H9 (cell line): ENCODE results near the gene TMEM151A. TPM values are rescaled to one million over a fixed set of nuclear protein-coding genes. Genes with fewer than 3 reads are reported as not detected.

ENCODE experiments used
- DNase-seq: peaks from one replicate; pipeline ENCODE4 v3.0.0-alpha.2; 2017
- H2AFZ ChIP-seq: one replicate; pipeline ENCODE4 v1.6.1; 2013; ENCODE audit warnings: mild to moderate bottlenecking, low read length, control low read depth, moderate library complexity
- H2AK5ac ChIP-seq: 2 replicates; pipeline ENCODE4 v1.6.1; 2013; ENCODE audit warnings: low read length, control low read depth, mixed read lengths; ENCODE audit not compliant: insufficient read length
- H2BK120ac ChIP-seq: one replicate; pipeline ENCODE4 v1.6.1; 2013; ENCODE audit warnings: low read depth, mild to moderate bottlenecking, low read length, control low read depth, inconsistent platforms; ENCODE audit not compliant: poor library complexity, severe bottlenecking
- H2BK12ac ChIP-seq: 2 replicates; pipeline ENCODE4 v1.6.1; 2013; ENCODE audit warnings: low read length, control low read depth, mixed read lengths, low read depth; ENCODE audit not compliant: insufficient read length
- H2BK15ac ChIP-seq: 2 replicates; pipeline ENCODE4 v1.6.1; 2013; ENCODE audit warnings: low read depth, low read length, control low read depth
- H2BK20ac ChIP-seq: one replicate; pipeline ENCODE4 v1.6.1; 2013; ENCODE audit warnings: low read depth, mild to moderate bottlenecking, low read length, control low read depth, inconsistent platforms; ENCODE audit not compliant: poor library complexity, severe bottlenecking
- H2BK5ac ChIP-seq: 2 replicates; pipeline ENCODE4 v1.6.1; 2013; ENCODE audit warnings: low read length, control low read depth, mixed read lengths; ENCODE audit not compliant: insufficient read length
- H3K14ac ChIP-seq: 2 replicates; pipeline ENCODE4 v1.6.1; 2013; ENCODE audit warnings: low read length, control low read depth; ENCODE audit not compliant: insufficient read depth
- H3K18ac ChIP-seq: 2 replicates; pipeline ENCODE4 v1.6.1; 2013; ENCODE audit warnings: low read depth, mild to moderate bottlenecking, mixed read lengths, low read length, control low read depth; ENCODE audit not compliant: insufficient read length
- H3K23ac ChIP-seq: 2 replicates; pipeline ENCODE4 v1.6.1; 2013; ENCODE audit warnings: low read length, control low read depth, mixed read lengths, low read depth; ENCODE audit not compliant: insufficient read length
- H3K23me2 ChIP-seq: 2 replicates; pipeline ENCODE4 v1.6.1; 2013; ENCODE audit warnings: low read depth, mild to moderate bottlenecking, mixed read lengths, low read length, control low read depth; ENCODE audit not compliant: insufficient read length, poor library complexity, severe bottlenecking
- H3K27ac ChIP-seq: 2 replicates; pipeline ENCODE4 v1.5.1; 2013; ENCODE audit warnings: low read length, control low read depth, mixed read lengths, low read depth; ENCODE audit not compliant: insufficient read length
- H3K27me3 ChIP-seq: 2 replicates; pipeline ENCODE4 v1.6.1; 2013; ENCODE audit warnings: low read length, control low read depth, inconsistent platforms; ENCODE audit not compliant: insufficient read depth
- H3K4ac ChIP-seq: 2 replicates; pipeline ENCODE4 v1.6.1; 2013; ENCODE audit warnings: low read depth, mild to moderate bottlenecking, control low read depth, inconsistent platforms, low read length, moderate library complexity
- H3K4me1 ChIP-seq: 2 replicates; pipeline ENCODE4 v1.6.1; 2013; ENCODE audit warnings: low read length, control low read depth, inconsistent platforms; ENCODE audit not compliant: insufficient read depth
- H3K4me2 ChIP-seq: 2 replicates; pipeline ENCODE4 v1.6.1; 2013; ENCODE audit warnings: low read length, control low read depth, mixed read lengths; ENCODE audit not compliant: insufficient read length, insufficient read depth
- H3K56ac ChIP-seq: 2 replicates; pipeline ENCODE4 v1.6.1; 2013; ENCODE audit warnings: low read depth, mild to moderate bottlenecking, mixed read lengths, low read length, control low read depth; ENCODE audit not compliant: insufficient read length
- H3K79me1 ChIP-seq: 2 replicates; pipeline ENCODE4 v1.6.1; 2013; ENCODE audit warnings: low read depth, mild to moderate bottlenecking, moderate library complexity, low read length, control low read depth, inconsistent platforms; ENCODE audit not compliant: insufficient read depth, poor library complexity, severe bottlenecking
- H3K79me2 ChIP-seq: 2 replicates; pipeline ENCODE4 v1.6.1; 2013; ENCODE audit warnings: low read length, control low read depth, inconsistent platforms; ENCODE audit not compliant: insufficient read depth
- H3K9ac ChIP-seq: 2 replicates; pipeline ENCODE4 v1.6.1; 2013; ENCODE audit warnings: low read length, control low read depth, mixed read lengths; ENCODE audit not compliant: insufficient read length; ENCODE audit errors: extremely low read depth
- H3K9me3 ChIP-seq: one replicate; pipeline ENCODE4 v1.6.1; 2013; ENCODE audit warnings: low read depth, low read length, inconsistent platforms; ENCODE audit not compliant: control insufficient read depth
- H3T11ph ChIP-seq: one replicate; pipeline ENCODE4 v1.6.1; 2013; ENCODE audit warnings: mild to moderate bottlenecking, low read length, control low read depth, inconsistent platforms
- H4K20me1 ChIP-seq: one replicate; pipeline ENCODE4 v1.6.1; 2013; ENCODE audit not compliant: control insufficient read depth, insufficient read length, insufficient read depth
- H4K5ac ChIP-seq: 2 replicates; pipeline ENCODE4 v1.6.1; 2013; ENCODE audit warnings: low read depth, mild to moderate bottlenecking, mixed read lengths, low read length, control low read depth; ENCODE audit not compliant: insufficient read length
- H4K8ac ChIP-seq: replicated peaks from 2 replicates; pipeline ENCODE4 v1.6.1; 2013; ENCODE audit warnings: low read length, control low read depth, mixed read lengths, low read depth; ENCODE audit not compliant: insufficient read length
- H4K91ac ChIP-seq: 2 replicates; pipeline ENCODE4 v1.6.1; 2013; ENCODE audit warnings: low read depth, mild to moderate bottlenecking, moderate library complexity, mixed read lengths, low read length, control low read depth; ENCODE audit not compliant: insufficient read length
- H3K27ac Mint-ChIP-seq, 3 experiments: 2 replicates in 2 of 3; 3 replicates in 1 of 3; pipeline ENCODE4 v1.8.0; 2020 to 2021; ENCODE audit warnings: mixed read lengths in 3 of 3, mild to moderate bottlenecking in 1 of 3, moderate library complexity in 1 of 3
- H3K27me3 Mint-ChIP-seq: 2 replicates; pipeline ENCODE4 v1.8.0; 2021; ENCODE audit warnings: low read depth, mild to moderate bottlenecking, moderate library complexity, mixed read lengths
- H3K36me3 Mint-ChIP-seq, 3 experiments: 2 replicates in 2 of 3; 3 replicates in 1 of 3; pipeline ENCODE4 v1.8.0; 2020 to 2021; ENCODE audit warnings: low read depth in 3 of 3, mixed read lengths in 3 of 3; ENCODE audit not compliant: insufficient read depth in 1 of 3
- H3K4me1 Mint-ChIP-seq, 2 experiments: 2 replicates each; pipeline ENCODE4 v1.8.0; 2020; ENCODE audit warnings: mixed read lengths in 2 of 2
- H3K4me3 Mint-ChIP-seq, 2 experiments: 2 replicates in 1 of 2; 3 replicates in 1 of 2; pipeline ENCODE4 v1.8.0; 2020 to 2021; ENCODE audit warnings: mild to moderate bottlenecking in 2 of 2, mixed read lengths in 2 of 2, moderate library complexity in 1 of 2
- H3K9me3 Mint-ChIP-seq, 2 experiments: 2 replicates in 1 of 2; 3 replicates in 1 of 2; pipeline ENCODE4 v1.8.0; 2020; ENCODE audit warnings: mild to moderate bottlenecking in 2 of 2, mixed read lengths in 2 of 2, moderate library complexity in 1 of 2
- CTCF ChIP-seq: fragments of 200-600 bp; sonication (generic); conservative IDR thresholded peaks from 3 replicates; pipeline ENCODE4 v1.8.0; 2021; ENCODE audit warnings: antibody characterized with exemption, mild to moderate bottlenecking
- WGBS: extraction: QIAGEN DNeasy Blood & Tissue Kit; methylation state at CpG from one replicate; pipeline ENCODE4 v1.1.7; 2013; ENCODE audit warnings: missing lambda C conversion rate, low lambda C conversion rate, mixed read lengths; ENCODE audit not compliant: insufficient read length; ENCODE audit errors: extremely low coverage; 5-methylcytosine and 5-hydroxymethylcytosine counted together
- total RNA-seq: library from RNA; stranded (reverse); gene quantifications from 2 replicates; pipeline ENCODE4 v1.2.1, GENCODE V29; 2021

TMEM151A gene
- total RNA-seq, 1 experiment from 2014 or later, result 1.2 TPM

GRCh38 chr11:66333896-66334604 is 42.4 kb downstream of the TMEM151A start:
- Histone ChIP-seq H2BK12ac (no peak overlapping the region), H3K18ac (no peak overlapping the region), H3K56ac (no peak overlapping the region), H3K79me1 (no peaks in the 10 kb centered on the region), H2BK15ac (no peak overlapping the region), H2BK20ac (no peak overlapping the region), H3T11ph (no peak overlapping the region), H3K4me2 (no peak overlapping the region), H3K4ac (no peak overlapping the region), H2BK120ac (no peak overlapping the region), H4K20me1 (no peaks in the 10 kb centered on the region), H3K27me3 (no peaks in the 10 kb centered on the region; the same call in 1 of the 2 replicates), H3K23me2 (no peaks in the 10 kb centered on the region), H4K91ac (no peak overlapping the region), H3K27ac (no peak overlapping the region), H3K23ac (no peak overlapping the region), H3K4me1 (no peaks in the 10 kb centered on the region), H4K8ac (no peak overlapping the region), H2AFZ (no peak overlapping the region), H3K14ac (no peak overlapping the region), H3K9me3 (no peaks in the 10 kb centered on the region), H3K9ac (no peak overlapping the region), H2BK5ac (no peak overlapping the region), H4K5ac (no peak overlapping the region), H3K79me2 (no peaks in the 10 kb centered on the region), H2AK5ac (no peak overlapping the region)
- no peak overlapping the region for H3K4me3 Mint-ChIP-seq
- peaks cover 20 to 21% of the 10 kb centered on the region in 2 experiments for H3K4me1 Mint-ChIP-seq
- peaks cover 4% of the 10 kb centered on the region for H3K27me3 Mint-ChIP-seq
- no peak for DNase-seq
- H3K36me3 Mint-ChIP-seq, result peaks cover 2 to 15% (median 10%) of the 10 kb centered on the region in 3 experiments; a peak in 5 of 7 replicates
- no peak for TF ChIP-seq CTCF
- H3K9me3 Mint-ChIP-seq, result no peaks in the 10 kb centered on the region
- WGBS, result no CpG with 5 or more reads among the region's 29 CpGs
- no peak overlapping the region for H3K27ac Mint-ChIP-seq
